ENCODE measurements around the gene PHYHD1. TPM values are rescaled to one million over a fixed set of nuclear protein-coding genes. Genes with fewer than 3 reads are reported as not detected.

PHYHD1 gene
- total and polyA plus RNA-seq, 2 donors (not counting 1 experiment from before 2014, with no cell fraction given), result 0.96 to 2.0 TPM

DNA sequence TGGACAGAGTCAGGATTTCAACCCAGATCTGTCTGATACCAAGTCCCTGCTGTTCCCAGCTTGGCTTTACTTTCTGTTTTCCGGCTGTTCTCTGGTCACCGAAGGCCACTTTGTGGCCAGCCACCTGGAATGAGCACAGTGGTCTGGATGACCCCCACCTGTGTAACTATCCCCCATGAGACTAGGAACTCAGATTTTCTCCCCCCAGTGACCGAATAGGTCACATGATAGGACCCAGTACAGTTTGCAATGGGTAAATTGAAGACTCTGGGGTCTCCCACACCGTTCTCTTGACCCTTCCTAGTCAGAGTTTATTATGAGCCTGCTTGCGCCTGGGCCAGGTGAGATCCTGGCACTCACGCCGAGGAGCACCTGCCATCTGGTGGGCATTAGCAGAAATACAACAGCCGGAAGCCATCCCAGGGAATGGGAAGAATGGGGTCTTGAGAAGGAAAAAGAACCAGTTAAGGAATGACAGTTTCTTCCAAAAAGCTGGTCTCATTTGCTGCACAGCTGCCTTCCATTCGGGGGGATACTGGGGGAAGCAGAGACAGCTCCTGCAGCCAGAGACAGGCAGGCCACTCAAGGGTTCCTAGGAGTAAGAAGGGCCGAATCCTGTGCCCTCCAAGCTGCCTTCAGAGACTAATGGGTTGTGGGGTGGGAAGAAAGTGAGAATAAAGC lies 7.1 kb downstream of the PHYHD1 start:
- ChIA-PET CTCF (interaction anchor here (0.6 to 10.7 kb wide), 23 partner anchors 9 to 1761 kb away, joined by 3 to 203 read pairs (median 5); partner anchors contain the start of genes ENDOG, KYAT1, LRRC8A and PKN3), POLR2A (no interaction called here)
- Mint-ChIP-seq H3K4me1 (peaks cover 6% of the 10 kb centered on the region), H3K27me3 (peaks cover 2% of the 10 kb centered on the region), H3K27ac (no peak overlapping the region), H3K4me3 (no peak overlapping the region), H3K9me3 (ENCODE audit: insufficient read depth) (no peaks in the 10 kb centered on the region)
- Histone ChIP-seq H4K20me1 (ENCODE audit: control insufficient read depth, insufficient read depth, low read length, poor library complexity, severe bottlenecking) (no peaks in the 10 kb centered on the region), H3K4me2 (replicated peaks; ENCODE audit: low read depth, low read length, poor library complexity, severe bottlenecking) (no peak overlapping the region), H3K4me3 (ENCODE audit: control extremely low read depth in 1 of 5, extremely low read depth in 1 of 5, insufficient read depth in 1 of 5, low read depth in 2 of 5, low read length in 4 of 5) (no peak overlapping the region), H3K9ac (ENCODE audit: low read length) (no peak overlapping the region), H3K36me3 (replicated peaks in 1 of 2; ENCODE audit: control extremely low read depth in 1 of 2, control insufficient read depth in 1 of 2, extremely low read depth in 1 of 2, insufficient read depth in 2 of 2, low read length in 1 of 2) (no peaks in the 10 kb centered on the region), H3K9me3 (ENCODE audit: control extremely low read depth in 1 of 3, control insufficient read depth in 2 of 3, insufficient read depth in 1 of 3, low read length in 2 of 3) (no peaks in the 10 kb centered on the region), H3K79me2 (ENCODE audit: control insufficient read depth, insufficient read depth, low read length) (no peaks in the 10 kb centered on the region), H3K4me1 (ENCODE audit: control insufficient read depth in 2 of 2, insufficient read depth in 2 of 2, low read length in 2 of 2) (peaks cover 0 to 4% of the 10 kb centered on the region in 2 donors), H3K27ac (ENCODE audit: low read length in 2 of 2) (no peak overlapping the region), H2AFZ (ENCODE audit: insufficient read depth, low read depth, low read length, poor library complexity, severe bottlenecking) (peak overlapping the region; percentile 21), H3K27me3 (replicated peaks in 1 of 4; ENCODE audit: control extremely low read depth in 1 of 4, control insufficient read depth in 3 of 4, insufficient read depth in 4 of 4, low read length in 3 of 4) (no peaks in the 10 kb centered on the region)
- ATAC-seq (ENCODE audit: low read depth) (peak; percentile 82), DNase-seq (peak; percentile 70)
- TF ChIP-seq EZH2 (IDR thresholded peaks at IDR 0.05; ENCODE audit: borderline replicate concordance, insufficient read depth, low read depth, low read length, poor library complexity, severe bottlenecking), result no peak
- TF ChIP-seq, protein P1, sequence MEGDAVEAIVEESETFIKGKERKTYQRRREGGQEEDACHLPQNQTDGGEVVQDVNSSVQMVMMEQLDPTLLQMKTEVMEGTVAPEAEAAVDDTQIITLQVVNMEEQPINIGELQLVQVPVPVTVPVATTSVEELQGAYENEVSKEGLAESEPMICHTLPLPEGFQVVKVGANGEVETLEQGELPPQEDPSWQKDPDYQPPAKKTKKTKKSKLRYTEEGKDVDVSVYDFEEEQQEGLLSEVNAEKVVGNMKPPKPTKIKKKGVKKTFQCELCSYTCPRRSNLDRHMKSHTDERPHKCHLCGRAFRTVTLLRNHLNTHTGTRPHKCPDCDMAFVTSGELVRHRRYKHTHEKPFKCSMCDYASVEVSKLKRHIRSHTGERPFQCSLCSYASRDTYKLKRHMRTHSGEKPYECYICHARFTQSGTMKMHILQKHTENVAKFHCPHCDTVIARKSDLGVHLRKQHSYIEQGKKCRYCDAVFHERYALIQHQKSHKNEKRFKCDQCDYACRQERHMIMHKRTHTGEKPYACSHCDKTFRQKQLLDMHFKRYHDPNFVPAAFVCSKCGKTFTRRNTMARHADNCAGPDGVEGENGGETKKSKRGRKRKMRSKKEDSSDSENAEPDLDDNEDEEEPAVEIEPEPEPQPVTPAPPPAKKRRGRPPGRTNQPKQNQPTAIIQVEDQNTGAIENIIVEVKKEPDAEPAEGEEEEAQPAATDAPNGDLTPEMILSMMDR (IDR thresholded peaks at IDR 0.05), result peak; percentile 90
- intact Hi-C loops (cut with micrococcal nuclease), result loop anchor here (1.0 to 5.0 kb wide), 4 partner anchors 46 to 279 kb away; partner anchors contain the start of genes KYAT1, LRRC8A and PKN3
- 33% methylated on average over 7 of the region's 10 CpGs for WGBS (ENCODE audit: insufficient coverage)

DNA sequence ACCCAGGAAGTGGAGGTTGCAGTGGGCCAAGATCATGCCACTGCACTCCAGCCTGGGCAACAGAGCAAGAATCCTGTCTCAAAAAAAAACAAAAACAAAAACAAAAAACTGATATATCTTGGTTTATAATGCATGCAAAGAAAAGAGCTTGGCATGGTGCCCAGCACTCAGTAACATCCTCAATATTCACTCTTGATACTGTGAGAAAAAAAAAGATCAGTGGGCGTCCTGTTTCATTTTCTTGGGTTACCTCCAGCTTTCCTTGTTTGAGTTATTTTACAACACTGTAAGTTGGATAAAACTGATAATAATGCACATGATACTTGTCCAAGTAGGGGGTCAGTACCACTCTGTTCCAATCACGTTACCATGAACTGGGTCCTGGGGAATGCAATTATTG lies 7.8 kb downstream of the PHYHD1 start:
- WGBS (ENCODE audit: insufficient coverage), result 100% methylated on average over 1 of the region's 2 CpGs
- H3K4me2 ChIP-seq (replicated peaks; ENCODE audit: low read depth, low read length, poor library complexity, severe bottlenecking), result no peak overlapping the region
- no peak overlapping the region for H2AFZ ChIP-seq (ENCODE audit: insufficient read depth, low read depth, low read length, poor library complexity, severe bottlenecking)
- ChIA-PET POLR2A (no interaction called here), CTCF (interaction anchor here (0.6 to 10.7 kb wide), 24 partner anchors 9 to 1762 kb away, joined by 3 to 203 read pairs (median 4); partner anchors contain the start of genes ENDOG, KYAT1, LRRC8A and PKN3)
- H3K4me3 Mint-ChIP-seq, result no peak overlapping the region
- H3K9me3 Mint-ChIP-seq (ENCODE audit: insufficient read depth), result no peaks in the 10 kb centered on the region
- intact Hi-C loops (cut with micrococcal nuclease), result loop anchor here (1.0 to 5.0 kb wide), 4 partner anchors 46 to 280 kb away; partner anchors contain the start of genes KYAT1, LRRC8A and PKN3
- no peaks in the 10 kb centered on the region for H3K27me3 Mint-ChIP-seq
- no peak for TF ChIP-seq EZH2 (IDR thresholded peaks at IDR 0.05; ENCODE audit: borderline replicate concordance, insufficient read depth, low read depth, low read length, poor library complexity, severe bottlenecking)
- TF ChIP-seq, protein P1 (IDR thresholded peaks at IDR 0.05), result no peak
- H3K27me3 ChIP-seq (replicated peaks in 1 of 4; ENCODE audit: control extremely low read depth in 1 of 4, control insufficient read depth in 3 of 4, insufficient read depth in 4 of 4, low read length in 3 of 4), result no peaks in the 10 kb centered on the region
- H3K36me3 ChIP-seq (replicated peaks in 1 of 2; ENCODE audit: control extremely low read depth in 1 of 2, control insufficient read depth in 1 of 2, extremely low read depth in 1 of 2, insufficient read depth in 2 of 2, low read length in 1 of 2), result no peaks in the 10 kb centered on the region
- ATAC-seq (ENCODE audit: low read depth), result no peak
- no peak overlapping the region for H3K27ac ChIP-seq (ENCODE audit: low read length in 2 of 2)
- H3K27ac Mint-ChIP-seq, result no peak overlapping the region
- H3K9me3 ChIP-seq (ENCODE audit: control extremely low read depth in 1 of 3, control insufficient read depth in 2 of 3, insufficient read depth in 1 of 3, low read length in 2 of 3), result no peaks in the 10 kb centered on the region
- no peaks in the 10 kb centered on the region for H3K79me2 ChIP-seq (ENCODE audit: control insufficient read depth, insufficient read depth, low read length)
- H3K9ac ChIP-seq (ENCODE audit: low read length), result no peak overlapping the region
- H4K20me1 ChIP-seq (ENCODE audit: control insufficient read depth, insufficient read depth, low read length, poor library complexity, severe bottlenecking), result no peaks in the 10 kb centered on the region
- DNase-seq, result no peak
- H3K4me3 ChIP-seq (ENCODE audit: control extremely low read depth in 1 of 5, extremely low read depth in 1 of 5, insufficient read depth in 1 of 5, low read depth in 2 of 5, low read length in 4 of 5), result no peak overlapping the region
- H3K4me1 Mint-ChIP-seq, result peaks cover 6% of the 10 kb centered on the region
- peaks cover 0 to 4% of the 10 kb centered on the region in 2 donors for H3K4me1 ChIP-seq (ENCODE audit: control insufficient read depth in 2 of 2, insufficient read depth in 2 of 2, low read length in 2 of 2)

All from B cell (primary cell).